Measurements from ENCODE around the gene TRIM16.
"Not testable (repeated sequence)": the region's sequence is repeated elsewhere in the genome, so short reads cannot be mapped to it uniquely, and the experiment has no call there.

The TRIM16 gene

DNA sequence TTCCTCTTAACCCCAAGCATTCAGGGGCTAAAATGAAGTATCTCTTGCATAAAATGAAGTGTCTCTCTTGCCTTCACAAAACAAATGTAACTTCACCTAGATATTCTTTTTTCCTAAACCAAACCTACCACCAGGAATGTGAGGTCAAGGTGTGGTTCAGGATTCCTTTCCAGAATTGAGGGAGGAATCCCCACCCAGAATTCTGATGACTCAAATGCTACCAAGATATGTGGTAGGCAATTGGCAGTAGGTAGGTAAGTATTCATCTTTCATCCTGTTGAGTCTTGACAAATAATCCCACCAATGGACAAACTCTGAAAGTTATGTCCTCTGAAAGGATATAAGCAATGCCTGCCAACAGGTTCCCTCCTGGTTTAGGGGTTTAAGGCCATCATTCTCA is 26.2 kb downstream of the TRIM16 start:
- DNase-seq, result no peak

- DNase-seq, result no peak
Observed at GRCh38 chr17:15654886-15655561, 29.1 kb downstream of the TRIM16 start.

DNA sequence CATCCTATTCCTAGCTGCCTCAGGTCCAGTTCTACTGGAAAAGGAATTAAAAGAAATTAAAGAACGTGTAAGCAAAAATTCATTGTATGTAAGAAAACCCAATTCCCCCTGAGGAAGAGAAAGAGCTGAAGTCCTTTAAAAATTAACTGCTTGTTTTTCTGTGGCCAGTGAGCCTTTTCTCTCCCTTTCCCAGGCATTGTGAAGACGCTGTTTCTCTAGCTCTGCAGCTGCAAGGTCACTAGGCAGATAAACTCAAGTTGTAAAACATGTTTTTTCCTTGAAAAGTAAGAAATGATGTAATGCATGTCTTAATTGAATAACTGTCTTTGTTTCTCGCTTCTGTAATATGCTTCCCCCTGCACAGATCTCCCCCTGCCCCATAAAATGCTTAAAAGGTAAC is 29.7 kb downstream of the TRIM16 start:
- not testable (repeated sequence) for DNase-seq

- DNase-seq, result no peak
Observed at GRCh38 chr17:15652960-15653359, 31.2 kb downstream of the TRIM16 start.

GRCh38 chr17:15651583-15652110 is 32.5 kb downstream of the TRIM16 start:
- peak; percentile 89 for DNase-seq

GRCh38 chr17:15650741-15651582 is 33.1 kb downstream of the TRIM16 start:
- peak; percentile 80 for DNase-seq

DNA sequence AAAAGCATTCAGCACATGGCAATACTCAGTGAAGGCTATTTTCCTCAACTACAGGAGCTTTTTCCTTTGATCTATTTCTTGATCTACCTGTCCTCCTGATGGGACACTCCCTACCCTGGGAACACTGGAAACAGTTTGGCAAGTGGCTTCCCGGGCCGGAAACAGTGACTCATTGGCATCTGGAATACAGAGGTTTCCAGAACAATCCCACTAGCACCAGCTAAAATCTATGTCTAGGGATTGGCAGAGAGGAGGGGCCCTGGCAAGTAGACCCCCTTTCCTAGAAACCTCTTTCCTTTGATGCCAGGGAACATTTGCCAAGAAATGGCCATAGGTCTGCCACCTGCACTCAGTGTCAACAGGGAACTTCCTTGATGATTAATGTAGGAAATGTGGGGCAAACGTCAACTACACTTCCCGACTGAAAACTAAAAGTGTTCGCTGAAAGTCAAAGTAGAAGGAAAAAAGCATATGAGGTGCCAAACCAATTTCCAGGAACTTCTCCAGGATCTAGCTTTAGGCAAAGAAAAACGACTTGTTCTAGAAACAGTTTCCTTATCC is 34.2 kb downstream of the TRIM16 start:
- no peak for DNase-seq

DNA sequence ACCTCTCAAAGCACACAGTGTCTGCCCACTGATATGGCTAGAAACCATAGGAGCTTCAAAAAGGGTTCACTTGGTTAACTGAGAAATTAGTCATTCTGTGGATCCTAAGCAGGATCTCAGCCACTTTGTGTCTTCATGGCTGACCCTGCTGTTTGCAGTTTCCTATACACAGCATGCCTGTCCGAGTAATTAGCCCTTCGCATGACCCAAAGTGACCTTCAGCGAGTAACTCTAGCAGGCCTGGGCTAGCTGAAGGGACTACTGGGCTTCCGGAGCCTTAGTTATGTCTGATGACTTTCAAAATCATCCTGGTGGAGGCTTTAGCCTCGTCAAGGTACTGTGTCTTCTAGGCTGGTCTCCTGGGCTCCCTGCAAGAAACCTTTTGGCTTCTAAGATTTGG is 35.7 kb downstream of the TRIM16 start:
- no peak for DNase-seq

GRCh38 chr17:15645942-15646312 is 38.2 kb downstream of the TRIM16 start:
- not testable (repeated sequence) for DNase-seq

GRCh38 chr17:15645099-15645941 is 38.8 kb downstream of the TRIM16 start:
- not testable (repeated sequence) for DNase-seq

DNA sequence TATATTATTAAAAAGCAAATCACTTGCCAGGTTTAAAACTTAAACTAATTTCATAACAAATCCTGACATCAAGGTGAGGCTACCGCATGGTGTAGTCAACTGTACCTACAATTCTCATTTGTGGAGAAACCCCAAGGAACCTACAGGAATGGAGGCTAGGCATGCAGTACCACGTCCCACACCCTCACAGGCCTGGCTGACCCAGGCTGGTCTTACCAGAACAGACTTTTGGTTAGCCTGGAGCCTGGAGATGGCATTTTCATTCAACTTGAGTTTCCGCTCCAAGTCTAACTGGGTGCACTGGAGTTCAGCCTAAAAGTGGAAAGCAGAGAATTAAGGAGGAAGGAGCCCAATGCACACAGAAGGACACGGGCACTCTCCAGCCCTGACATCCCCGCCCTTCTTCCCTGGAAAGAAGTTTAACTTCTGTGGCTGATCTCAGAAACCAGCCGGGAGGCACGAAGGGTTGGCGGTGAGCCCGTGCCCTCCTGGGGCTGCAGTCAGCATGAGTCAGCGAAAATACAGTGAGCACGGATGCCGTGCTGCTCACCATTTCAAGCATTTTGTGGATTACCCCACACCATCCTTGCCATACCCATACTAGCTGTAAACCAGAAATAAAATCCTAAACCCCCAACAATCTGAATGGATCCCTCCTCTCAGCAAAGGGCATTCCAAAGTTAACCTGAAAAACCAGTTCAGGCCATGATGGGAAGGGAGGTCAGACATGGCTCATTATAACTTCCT is 41.4 kb downstream of the TRIM16 start:
- DNase-seq, result not testable (repeated sequence)

- DNase-seq, result not testable (repeated sequence)
Observed at GRCh38 chr17:15642014-15642413, 42.1 kb downstream of the TRIM16 start.

GRCh38 chr17:15630930-15631453 is 53.1 kb downstream of the TRIM16 start:
- DNase-seq, result not testable (repeated sequence)

GRCh38 chr17:15629991-15630390 is 54.1 kb downstream of the TRIM16 start:
- not testable (repeated sequence) for DNase-seq

GRCh38 chr17:15623661-15624209 is 60.4 kb downstream of the TRIM16 start:
- not testable (repeated sequence) for DNase-seq

- DNase-seq, result not testable (repeated sequence)
Observed at GRCh38 chr17:15623255-15623654, 60.9 kb downstream of the TRIM16 start.

DNA sequence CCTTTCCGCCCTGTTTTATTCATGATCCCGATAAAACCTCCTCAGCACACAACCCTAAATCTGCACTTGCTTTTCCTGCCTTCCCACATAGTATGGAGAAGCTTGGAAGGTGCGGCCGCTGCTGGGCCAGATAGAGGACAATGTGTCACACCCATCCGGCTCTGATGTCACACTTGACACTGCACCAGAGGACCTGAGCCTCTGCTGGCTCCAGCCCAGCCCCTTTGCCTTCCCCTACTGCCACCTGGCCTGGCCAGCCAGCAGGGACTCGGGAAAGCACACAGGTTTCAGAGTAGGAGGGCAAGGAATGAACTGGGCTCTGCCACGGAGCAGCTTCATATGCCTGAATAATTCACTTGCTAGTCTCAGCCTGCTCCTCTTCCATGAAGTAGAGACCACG is 62.0 kb downstream of the TRIM16 start:
- DNase-seq, result not testable (repeated sequence)

- DNase-seq, result not testable (repeated sequence)
Observed at GRCh38 chr17:15619331-15620058, 64.6 kb downstream of the TRIM16 start, which contains the start of gene FBXW10B. FBXW10B (minus strand) TSS chr17:15619704; CDS start chr17:15619512, 192 bp downstream.

GRCh38 chr17:15616828-15617227 is 67.3 kb downstream of the TRIM16 start:
- DNase-seq, result not testable (repeated sequence)

GRCh38 chr17:15615850-15616249 is 68.3 kb downstream of the TRIM16 start:
- DNase-seq, result not testable (repeated sequence)
